Amygdala (tissue), 56 donors: ENCODE data around the gene DAZAP1.

Experiments
- DNase-seq, 56 donors: peaks; one replicate each; lab custom pipeline; 2025; lab: John Stamatoyannopoulos, UW

The DAZAP1 gene

DNA sequence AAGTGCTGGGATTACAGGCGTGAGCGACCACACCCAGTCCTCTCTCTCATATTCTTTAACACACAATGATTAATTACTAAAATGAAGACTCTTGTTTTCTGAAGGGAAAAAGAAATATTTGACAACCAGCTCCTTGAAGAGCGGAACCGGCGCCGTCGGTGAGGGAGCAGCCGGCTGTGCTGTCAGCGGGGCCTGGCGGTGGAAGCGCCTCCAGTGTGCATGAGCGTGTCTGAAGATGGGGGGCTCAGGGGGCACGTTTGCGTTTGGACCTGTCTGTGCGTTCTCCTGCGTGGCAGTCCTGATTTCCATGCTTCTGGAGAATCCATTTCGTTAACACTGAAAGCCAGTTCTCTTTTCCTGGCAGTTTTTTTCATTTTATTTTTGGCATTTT is 31.0 kb upstream of the DAZAP1 start:
- no peak for DNase-seq

DNA sequence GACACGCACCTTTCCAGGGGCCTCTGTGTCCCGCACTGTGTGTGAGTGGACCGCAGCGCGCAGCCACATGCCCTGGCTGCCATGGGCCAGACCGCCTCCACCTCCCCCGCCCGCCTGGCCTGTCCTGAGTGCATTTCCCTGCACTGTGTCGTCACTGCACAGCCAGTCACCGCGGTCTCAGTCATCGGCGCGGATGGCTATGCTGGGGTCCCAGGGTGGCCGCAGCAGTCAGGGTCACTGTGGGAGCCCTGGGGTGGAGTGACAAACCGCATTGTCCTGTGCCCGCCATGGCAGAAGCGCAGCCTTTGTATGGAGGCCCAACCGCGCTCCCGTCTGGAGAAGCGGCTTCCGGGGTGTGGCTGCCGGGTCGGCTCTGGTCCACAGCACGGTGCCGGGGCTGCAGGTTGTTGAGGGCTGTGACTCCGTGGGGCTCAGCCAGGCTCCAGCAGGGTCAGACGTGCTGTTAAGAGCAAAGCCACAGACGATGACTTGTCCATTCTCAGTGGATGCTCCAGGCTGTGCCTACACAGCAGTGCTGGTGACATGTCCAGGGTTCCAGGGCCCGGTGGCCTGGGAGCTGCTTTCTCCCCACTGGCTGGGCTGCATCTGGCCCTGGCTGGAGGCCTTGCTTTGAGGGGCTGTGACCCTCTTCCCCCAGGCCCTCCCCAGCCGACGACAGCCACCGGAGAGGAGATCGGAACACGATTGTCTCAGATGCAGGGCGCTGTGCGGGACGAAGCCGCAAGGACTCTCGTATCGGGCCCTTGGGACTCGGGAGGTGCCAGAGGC is 30.0 kb upstream of the DAZAP1 start:
- DNase-seq: no peak

DNA sequence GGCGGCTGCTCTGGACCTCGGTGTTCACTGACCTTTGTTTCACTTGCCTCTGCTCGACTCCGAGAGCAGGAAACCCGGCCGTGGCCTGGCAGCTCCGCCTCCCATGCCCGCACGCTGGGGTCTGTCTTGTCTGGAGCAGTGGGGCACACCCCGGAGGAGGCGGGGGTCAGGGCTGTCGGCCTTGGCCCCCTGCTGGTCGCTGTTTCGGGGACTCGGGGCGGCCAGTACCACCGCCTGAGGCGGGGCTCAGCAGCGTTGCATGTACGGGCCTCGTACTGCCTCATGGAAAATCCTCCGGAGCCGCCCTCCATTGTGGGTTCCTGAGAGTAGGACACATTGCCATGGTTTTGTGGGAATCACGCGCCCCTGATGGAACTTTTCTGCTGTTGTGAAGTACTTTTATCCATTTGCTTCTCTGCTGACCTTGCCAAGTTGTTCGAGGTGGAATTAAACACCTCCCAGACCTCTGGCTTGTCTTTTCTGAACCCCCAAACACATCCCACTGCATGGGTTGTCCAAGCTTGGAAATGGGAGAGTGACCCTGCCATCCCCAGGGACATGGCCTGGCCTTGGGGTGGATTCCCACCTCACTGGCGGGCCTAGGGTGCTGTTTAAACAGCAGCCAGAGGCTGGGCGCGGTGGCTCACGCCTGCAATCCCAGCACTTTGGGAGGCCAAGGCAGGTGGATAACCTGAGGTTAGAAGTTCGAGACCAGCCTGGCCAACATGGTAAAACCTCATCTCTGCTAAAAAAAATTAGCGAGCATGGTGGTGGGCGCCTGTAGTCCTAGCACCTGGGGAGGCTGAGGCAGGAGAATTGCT is 29.2 kb upstream of the DAZAP1 start:
- no peak for DNase-seq

DNA sequence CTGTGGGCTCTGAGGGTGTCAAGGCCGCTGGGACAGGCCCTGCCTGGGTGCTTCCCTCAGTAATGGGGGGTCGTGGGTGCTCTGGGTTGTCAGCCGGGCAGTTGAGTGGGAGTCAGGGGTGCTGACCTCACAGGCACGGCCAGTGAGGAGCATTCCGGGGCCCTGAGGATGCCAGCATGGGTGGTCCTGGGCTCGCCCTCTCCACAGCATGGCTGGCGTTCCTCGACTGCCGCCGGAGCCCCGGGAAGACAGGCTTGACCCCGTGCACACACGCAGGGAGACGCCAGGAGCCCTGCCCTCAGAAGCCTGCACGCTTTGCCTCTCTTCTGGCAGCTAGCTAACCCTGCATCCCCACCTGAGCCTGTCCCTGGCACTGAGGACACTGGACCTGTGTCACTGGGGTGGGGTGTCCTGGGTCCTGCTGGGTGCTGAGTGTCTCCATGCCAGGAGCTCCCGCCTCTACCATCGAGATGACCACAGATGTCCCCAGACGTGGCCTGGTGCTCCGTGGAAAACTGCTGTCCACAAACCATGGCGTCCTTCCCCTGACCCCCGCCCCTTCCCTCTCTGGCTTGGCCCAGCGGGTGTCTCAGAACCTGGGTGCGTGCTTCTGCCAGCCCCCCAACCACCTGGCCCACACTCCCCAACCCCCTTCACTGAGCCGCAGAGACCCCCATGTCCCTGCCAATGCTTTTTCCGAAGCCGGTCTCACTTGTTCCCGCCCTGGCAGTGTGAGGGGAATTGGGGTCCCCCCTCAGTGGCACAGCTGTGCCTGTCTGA is 28.1 kb upstream of the DAZAP1 start:
- no peak for DNase-seq

DNA sequence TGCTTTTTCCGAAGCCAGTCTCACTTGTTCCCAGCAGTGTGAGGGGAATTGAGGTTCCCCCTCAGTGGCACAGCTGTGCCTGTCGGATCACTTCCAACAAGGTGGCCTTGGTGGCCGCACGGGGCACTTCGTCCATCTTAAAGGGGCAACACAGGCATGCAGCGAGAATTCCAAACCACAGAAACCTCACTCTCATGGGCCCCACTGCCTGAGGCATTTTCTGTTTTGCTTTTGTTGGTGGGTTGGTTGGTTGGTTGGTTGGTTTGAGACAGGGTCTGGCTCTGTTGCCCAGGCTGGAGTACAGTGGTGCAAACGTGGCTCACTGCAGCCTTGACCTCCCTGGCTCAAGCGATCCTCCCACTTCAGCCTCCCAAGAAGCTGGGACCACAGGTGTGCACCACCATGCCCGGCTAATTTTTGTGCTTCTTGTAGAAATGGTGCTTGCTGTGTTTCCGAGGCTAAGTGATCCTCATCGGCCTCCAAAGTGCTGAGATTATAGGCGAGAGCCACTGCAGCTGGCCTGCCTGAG is 27.4 kb upstream of the DAZAP1 start:
- no peak for DNase-seq

DNA sequence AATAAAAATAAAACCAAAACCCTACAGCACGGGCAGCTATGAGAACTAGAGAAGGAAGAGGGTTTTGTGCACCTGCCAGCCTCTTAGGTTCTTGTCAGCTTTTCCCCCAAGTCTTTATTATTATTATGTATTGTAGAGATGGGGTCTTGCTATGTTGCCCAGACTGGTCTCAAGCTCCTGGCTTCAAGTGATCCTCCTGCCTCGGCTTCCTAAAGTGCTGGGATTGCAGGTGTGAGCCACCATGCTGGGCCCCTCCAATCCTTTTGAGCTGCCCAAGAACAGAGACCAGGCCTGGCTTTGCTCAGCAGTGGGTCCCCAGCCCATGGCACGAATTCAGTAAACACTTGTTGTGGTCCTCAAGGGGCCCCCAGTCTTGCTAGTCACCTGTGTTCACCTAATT is 25.1 kb upstream of the DAZAP1 start:
- no peak for DNase-seq

DNA sequence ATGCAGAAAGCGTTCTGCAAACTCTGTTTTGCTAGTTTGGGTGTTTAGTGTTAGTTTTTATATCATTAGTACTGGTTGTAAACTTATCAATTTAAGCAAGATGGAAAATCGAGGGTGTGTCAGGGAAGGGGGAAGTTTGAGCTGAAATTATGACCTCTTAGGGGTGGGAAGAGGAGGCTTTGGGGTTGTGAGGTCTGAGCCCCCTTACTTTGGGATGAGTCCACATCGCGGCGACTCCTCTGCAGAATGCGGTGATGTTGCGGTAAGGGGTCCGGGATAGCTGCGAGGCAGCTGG is 24.4 kb upstream of the DAZAP1 start:
- no peak for DNase-seq

DNA sequence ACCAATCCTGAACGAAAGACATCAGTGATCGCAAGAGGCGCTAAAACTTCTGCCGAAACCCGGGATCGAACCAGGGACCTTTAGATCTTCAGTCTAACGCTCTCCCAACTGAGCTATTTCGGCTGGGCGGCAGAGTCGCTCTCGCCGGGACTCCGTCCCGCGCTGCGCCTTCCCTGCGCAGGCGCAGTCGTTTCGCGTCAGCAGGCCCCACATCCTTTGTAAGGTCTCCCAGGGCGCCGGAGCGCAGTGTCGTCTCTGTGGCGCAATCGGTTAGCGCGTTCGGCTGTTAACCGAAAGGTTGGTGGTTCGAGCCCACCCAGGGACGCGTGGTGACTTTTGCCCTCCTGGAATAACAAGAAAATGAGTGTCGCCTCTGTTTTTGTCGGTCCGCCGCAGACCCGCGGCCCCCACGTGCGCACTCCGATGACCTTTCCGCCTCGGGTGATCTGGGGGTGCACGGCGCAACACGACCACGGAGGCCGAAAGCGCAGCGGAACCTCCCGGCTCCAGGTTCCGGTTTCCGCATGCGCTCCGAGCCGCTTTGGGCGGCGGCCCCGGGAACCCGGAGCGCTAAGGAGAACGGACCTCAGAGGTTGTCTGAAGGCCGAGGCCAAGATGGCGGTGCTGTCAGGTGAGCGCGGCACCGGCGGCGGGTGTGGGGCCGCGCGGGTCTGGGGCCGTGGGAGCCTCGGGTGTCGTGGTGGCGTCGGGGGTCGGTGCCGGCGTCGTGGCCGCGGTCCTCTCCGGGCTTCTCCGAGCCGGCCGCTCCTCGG is 23.9 kb upstream of the DAZAP1 start, which contains the start of gene NDUFS7:
Gene NDUFS7, plus strand, starts transcription at position 596 of the 773 bp plus-strand sequence. Its CDS starts 20 bp downstream, at position 616.
- DNase-seq: peak; percentile 63 to 98 (median 92)

DNA sequence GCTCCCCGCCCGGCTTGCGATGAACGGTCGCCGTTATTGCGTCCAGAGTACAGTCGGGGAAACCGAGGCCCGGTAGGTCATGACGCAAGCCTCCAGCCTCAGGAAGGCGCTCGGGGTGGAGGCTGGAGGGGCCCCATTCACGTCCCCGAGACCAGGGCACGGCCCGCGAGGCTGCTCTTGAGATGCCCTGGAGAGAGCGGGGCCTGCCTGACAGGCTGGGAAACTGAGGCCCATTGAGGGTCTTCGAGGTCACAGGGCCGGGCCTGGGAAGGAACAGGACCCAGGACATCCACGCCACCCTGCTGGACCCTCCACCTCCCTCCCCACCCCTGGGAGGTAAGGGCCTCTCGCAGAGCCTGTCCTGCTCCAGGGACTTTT is 23.3 kb upstream of the DAZAP1 start:
- peak in 3 of 56 donors; percentile 40 to 87 (median 56) for DNase-seq

DNA sequence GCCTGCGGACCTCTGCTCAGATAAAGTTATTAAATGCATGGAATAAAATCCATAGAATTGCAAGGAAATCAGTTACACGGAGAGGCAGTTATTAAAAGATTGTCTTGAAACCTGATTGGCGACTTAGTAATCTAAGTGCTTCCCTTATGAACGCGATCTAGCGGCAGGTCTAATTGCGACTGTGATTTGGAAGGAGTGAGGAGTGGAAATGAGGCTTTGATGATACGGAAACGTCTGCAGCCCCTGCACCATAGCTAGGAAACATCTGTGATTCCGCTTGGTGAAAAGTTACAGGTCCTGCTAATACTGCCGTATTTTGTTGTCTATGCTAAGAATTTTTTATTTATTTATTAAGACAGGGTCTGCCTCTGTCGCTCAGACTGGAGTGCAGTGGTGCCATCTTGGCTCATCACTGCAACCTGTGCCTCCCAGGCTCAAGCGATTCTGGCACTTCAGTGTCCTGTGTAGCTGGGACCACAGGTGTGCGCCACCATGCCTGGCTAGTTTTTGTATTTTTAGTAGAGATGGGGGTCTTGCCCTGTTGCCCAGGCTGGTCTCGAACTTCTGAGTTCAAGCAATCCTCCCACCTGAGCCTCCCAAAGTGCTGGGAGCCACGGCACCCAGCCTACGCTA is 22.8 kb upstream of the DAZAP1 start:
- DNase-seq: no peak

DNA sequence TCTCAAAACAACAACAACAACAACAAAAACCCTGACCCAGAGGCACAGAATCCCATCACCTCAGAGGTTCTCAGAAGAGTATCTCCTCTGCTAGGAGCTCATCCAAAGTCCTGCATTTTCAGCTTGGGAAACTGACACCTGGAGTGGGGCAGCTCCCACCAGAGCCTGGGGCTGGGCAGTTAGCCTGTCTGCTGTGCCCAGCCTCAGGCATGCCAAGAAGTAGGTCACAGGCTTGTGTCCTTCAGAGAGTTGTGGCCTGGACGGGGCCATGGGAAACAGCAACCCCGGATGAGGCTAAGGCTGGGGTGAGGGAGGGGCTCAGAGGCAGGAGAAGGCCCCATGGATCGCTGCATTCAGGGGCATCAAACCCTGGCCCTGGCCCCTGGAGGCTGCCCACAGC is 21.6 kb upstream of the DAZAP1 start:
- DNase-seq: peak in 1 of 56 donors; percentile 16

DNA sequence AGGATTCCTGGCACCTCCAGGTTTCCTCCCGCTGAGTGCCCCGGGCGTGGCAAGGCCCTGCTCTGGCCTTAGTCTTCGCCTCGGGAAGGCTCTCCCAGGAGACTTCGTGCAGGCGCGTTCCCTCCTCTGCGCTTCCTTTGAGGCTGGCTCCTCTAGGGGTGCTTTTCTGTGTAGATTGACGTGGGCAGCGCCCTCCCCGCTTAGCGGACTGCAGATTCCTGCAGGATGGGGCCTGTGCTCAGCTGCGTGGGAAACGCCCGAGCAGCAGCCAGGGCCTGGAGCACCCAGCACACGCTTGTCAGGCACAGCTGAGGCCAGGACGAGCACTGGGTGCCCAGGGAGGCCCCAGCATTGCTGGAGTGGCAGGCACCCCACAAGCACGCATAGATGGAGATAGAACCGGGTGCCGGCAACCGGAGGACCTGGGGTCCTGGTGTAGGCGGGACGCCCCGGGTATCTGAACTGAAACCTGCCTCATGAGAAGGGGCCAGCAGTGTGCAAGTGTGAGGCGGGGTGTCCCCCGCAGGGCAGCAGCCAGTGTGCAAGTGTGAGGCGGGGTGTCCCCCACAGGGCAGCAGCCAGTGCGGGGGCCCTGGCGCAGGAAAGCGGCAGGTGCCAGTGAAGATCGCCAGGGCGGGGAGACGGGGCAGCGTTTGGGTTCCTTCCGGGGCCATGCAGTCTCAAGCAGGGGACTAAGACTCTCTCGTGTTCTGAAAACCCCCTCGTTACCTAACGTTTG is 20.3 kb upstream of the DAZAP1 start:
- DNase-seq: peak in 5 of 56 donors; percentile 12 to 44 (median 26)

DNA sequence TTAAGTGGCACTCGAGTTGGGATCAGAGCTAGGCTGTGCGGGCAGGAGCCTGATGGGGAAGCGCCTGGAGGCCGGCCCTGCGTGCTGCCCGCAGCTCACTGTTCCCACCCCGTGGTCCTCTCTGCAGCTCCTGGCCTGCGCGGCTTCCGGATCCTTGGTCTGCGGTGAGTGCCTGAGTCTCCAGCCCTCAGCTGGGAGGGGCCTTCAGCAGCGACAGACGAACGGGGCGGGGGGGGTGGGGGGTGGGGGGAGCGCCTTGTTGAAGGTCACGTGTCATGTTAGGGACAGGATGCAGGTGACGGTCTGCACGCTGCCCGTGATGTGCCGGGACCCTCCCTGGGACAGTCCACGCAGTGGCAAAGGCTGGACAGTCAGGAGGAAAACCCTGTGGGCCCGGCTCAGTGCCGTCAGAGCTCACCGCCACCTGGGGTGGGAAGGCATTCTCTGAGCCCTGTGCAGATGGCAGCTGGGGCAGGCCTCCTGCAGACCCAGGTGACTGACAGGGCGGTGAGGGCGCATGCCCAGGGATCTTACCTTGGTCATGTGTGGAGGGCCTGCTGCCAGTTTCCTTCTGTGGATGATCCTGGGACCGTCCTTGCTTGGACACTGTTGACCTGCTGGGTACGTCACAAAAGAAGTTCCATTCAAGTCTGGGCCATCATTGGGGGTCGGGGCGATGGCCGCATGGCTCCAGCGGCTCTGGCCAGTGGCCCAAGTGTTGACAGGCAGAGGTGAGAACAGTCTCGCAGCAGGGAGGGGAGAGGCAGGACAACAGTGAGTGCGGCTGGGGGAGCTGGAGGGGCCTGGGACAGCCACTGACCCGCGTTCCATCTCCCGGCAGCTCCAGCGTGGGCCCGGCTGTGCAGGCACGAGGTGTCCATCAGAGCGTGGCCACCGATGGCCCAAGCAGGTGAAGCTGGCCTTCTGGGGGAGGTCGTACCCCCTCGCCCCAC is 19.4 kb upstream of the DAZAP1 start:
- peak in 1 of 56 donors; percentile 27 for DNase-seq

DNA sequence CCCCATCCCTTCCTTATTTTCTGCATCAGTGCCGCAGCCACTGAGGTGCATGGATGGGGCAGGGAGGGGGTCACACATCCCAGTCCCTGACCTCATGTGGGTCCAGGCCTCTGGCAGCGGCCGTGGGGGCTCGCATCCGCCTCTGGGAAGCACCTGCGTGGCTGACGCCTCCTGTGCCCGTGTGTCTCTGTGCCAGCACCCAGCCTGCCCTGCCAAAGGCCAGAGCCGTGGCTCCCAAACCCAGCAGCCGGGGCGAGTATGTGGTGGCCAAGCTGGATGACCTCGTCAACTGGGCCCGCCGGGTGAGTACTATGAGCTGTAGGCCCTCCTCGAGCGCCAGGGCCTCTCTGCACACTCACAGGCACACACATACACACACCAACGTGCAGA is 18.8 kb upstream of the DAZAP1 start:
- DNase-seq: no peak

DNA sequence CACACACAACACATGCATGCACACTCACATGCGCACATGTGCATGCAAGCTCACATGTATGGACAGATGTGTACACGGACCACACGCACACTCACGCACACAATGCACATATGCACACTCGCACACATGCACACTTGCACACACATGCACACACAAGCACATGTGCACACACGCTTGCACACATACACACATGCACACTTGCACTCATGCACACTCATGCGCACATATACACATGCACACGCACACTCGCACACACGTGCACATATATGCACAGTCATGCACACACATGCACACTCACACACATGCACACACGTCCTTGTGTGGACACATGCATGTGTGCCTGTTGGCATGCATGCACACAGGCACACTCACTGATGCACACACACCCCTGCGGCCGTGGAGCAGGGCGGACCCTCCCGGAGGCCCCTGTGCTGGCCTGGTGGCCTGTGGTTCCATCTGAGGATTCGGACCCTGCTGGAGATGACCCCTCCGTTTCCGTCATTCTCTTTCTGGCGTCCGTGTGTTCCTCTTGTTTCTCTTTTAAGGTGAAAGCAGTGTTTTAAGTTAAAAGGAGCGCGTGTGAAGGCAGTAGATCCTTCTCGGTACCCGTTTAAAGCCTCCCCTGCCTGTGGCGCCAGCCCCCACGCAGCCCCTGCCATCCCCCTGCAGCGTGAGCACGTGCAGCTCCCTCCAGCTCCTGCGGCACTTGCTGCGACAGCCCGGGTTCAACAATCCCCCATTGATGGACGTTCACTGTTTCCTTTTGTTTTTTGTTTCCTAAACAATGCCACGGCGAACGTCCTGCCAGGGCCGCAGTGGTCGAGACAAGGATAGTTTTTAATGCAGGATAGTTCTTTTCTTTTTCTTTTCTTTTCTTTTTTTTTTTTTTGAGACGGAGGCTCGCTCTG is 18.1 kb upstream of the DAZAP1 start:
- DNase-seq: peak in 49 of 56 donors; percentile 22 to 90 (median 62)

DNA sequence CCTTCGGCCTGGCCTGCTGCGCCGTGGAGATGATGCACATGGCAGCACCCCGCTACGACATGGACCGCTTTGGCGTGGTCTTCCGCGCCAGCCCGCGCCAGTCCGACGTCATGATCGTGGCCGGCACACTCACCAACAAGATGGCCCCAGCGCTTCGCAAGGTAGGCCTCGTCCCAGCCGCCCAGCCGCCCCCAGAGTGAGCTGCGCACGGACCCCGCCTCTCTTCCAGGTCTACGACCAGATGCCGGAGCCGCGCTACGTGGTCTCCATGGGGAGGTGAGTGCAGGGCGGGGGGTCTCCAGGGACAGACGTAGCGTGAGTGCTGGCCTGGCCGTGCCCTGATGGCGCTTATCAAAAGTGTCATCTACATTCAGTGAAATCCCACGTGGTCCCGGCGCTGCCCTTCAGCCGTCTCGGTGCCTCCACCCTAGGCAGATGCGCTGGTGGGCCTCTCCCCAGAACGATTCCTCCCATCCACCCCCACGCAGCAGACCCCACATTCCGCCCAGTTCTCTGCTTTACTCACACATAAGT is 16.4 kb upstream of the DAZAP1 start:
- DNase-seq: no peak
